SK-N-SH treated with all-trans-retinoic acid at 6 μM for 48 hours (cell line): ENCODE data around the gene PLXND1.

Experiments used
- GLIS3 ChIP-seq: fragments of 250-450 bp; sonication (Bioruptor Pico); IDR thresholded peaks from 2 replicates; pipeline ENCODE4 v1.5.0; 2020; ENCODE audit warnings: mild to moderate bottlenecking, moderate library complexity
- TSHZ2 ChIP-seq: fragments of 250-450 bp; sonication (Bioruptor Pico); IDR thresholded peaks from 2 replicates; pipeline ENCODE4 v1.5.0; 2020; ENCODE audit warnings: mild to moderate bottlenecking, moderate library complexity

GRCh38 chr3:129602730-129603560 is 3.5 kb downstream of the PLXND1 start:
- TF ChIP-seq GLIS3 (CRISPR knock-in tag) (no peak), TSHZ2 (CRISPR knock-in tag) (no peak)
